ENCODE measurements around the gene GOLT1A. TPM values are rescaled to one million over a fixed set of nuclear protein-coding genes. Genes with fewer than 3 reads are reported as not detected.
"Not testable (repeated sequence)": the region's sequence is repeated elsewhere in the genome, so short reads cannot be mapped to it uniquely, and the experiment has no call there.

Gene GOLT1A
- polyA plus RNA-seq, 1 donor from 2014 or later, result not detected

DNA sequence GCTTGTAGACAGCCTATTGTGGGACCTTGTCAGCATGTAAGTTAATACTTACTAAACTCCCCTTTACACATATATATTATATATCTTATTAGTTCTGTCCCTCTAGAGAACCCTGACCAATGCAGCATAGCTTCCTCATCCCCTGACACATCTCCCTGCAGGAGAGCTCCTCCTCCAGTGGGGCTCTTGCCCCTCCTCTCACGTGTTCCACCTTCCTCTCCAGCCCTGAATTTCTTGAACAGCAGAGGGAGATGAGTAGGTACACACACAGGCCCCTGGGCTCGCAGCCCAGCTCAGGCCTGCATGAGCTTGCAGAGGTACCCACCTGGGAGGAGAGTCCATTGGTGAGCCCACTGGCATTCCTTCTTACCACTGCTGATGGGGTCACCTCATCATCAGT is 27.3 kb upstream of the GOLT1A start:
- Histone ChIP-seq H3K79me2 (replicated peaks; ENCODE audit: insufficient read depth, low read length) (no peaks in the 10 kb centered on the region), H3K27ac (ENCODE audit: low read length) (no peak overlapping the region), H3K9ac (ENCODE audit: low read length) (no peak overlapping the region), H4K20me1 (ENCODE audit: insufficient read depth) (no peaks in the 10 kb centered on the region), H2AFZ (ENCODE audit: low read depth, low read length) (no peak overlapping the region), H3K9me2 (ENCODE audit: insufficient read depth, low read length) (no peaks in the 10 kb centered on the region), H3K4me3 (ENCODE audit: low read length) (no peak overlapping the region), H3K36me3 (ENCODE audit: insufficient read depth, low read length) (peaks cover 7% of the 10 kb centered on the region), H3K27me3 (ENCODE audit: insufficient read depth, low read depth, low read length) (no peaks in the 10 kb centered on the region), H3K9me3 (ENCODE audit: low read length) (no peaks in the 10 kb centered on the region), H3F3A (ENCODE audit: insufficient read depth, low read length, poor library complexity, severe bottlenecking) (no peaks in the 10 kb centered on the region), H3K4me2 (ENCODE audit: low read length) (no peak overlapping the region)
- TF ChIP-seq SMC3 (conservative IDR thresholded peaks at IDR 0.05; ENCODE audit: poor library complexity) (no peak), RAD21 (conservative IDR thresholded peaks at IDR 0.05) (no peak), POLR2AphosphoS5 (IDR thresholded peaks at IDR 0.05) (no peak), MXI1 (conservative IDR thresholded peaks at IDR 0.05; ENCODE audit: poor library complexity, severe bottlenecking) (no peak), EZH2 (IDR thresholded peaks at IDR 0.05; ENCODE audit: borderline replicate concordance, insufficient read depth, low read length, poor library complexity, severe bottlenecking) (no peak), TAF1 (IDR thresholded peaks at IDR 0.05; ENCODE audit: low read depth) (no peak), EP300 (conservative IDR thresholded peaks at IDR 0.05; ENCODE audit: poor library complexity, severe bottlenecking) (no peak)
- TF ChIP-seq, protein P1, sequence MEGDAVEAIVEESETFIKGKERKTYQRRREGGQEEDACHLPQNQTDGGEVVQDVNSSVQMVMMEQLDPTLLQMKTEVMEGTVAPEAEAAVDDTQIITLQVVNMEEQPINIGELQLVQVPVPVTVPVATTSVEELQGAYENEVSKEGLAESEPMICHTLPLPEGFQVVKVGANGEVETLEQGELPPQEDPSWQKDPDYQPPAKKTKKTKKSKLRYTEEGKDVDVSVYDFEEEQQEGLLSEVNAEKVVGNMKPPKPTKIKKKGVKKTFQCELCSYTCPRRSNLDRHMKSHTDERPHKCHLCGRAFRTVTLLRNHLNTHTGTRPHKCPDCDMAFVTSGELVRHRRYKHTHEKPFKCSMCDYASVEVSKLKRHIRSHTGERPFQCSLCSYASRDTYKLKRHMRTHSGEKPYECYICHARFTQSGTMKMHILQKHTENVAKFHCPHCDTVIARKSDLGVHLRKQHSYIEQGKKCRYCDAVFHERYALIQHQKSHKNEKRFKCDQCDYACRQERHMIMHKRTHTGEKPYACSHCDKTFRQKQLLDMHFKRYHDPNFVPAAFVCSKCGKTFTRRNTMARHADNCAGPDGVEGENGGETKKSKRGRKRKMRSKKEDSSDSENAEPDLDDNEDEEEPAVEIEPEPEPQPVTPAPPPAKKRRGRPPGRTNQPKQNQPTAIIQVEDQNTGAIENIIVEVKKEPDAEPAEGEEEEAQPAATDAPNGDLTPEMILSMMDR (IDR thresholded peaks at IDR 0.05; ENCODE audit: poor library complexity, severe bottlenecking), result no peak
- TF ChIP-seq, protein P2, sequence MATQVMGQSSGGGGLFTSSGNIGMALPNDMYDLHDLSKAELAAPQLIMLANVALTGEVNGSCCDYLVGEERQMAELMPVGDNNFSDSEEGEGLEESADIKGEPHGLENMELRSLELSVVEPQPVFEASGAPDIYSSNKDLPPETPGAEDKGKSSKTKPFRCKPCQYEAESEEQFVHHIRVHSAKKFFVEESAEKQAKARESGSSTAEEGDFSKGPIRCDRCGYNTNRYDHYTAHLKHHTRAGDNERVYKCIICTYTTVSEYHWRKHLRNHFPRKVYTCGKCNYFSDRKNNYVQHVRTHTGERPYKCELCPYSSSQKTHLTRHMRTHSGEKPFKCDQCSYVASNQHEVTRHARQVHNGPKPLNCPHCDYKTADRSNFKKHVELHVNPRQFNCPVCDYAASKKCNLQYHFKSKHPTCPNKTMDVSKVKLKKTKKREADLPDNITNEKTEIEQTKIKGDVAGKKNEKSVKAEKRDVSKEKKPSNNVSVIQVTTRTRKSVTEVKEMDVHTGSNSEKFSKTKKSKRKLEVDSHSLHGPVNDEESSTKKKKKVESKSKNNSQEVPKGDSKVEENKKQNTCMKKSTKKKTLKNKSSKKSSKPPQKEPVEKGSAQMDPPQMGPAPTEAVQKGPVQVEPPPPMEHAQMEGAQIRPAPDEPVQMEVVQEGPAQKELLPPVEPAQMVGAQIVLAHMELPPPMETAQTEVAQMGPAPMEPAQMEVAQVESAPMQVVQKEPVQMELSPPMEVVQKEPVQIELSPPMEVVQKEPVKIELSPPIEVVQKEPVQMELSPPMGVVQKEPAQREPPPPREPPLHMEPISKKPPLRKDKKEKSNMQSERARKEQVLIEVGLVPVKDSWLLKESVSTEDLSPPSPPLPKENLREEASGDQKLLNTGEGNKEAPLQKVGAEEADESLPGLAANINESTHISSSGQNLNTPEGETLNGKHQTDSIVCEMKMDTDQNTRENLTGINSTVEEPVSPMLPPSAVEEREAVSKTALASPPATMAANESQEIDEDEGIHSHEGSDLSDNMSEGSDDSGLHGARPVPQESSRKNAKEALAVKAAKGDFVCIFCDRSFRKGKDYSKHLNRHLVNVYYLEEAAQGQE (IDR thresholded peaks at IDR 0.05; ENCODE audit: borderline replicate concordance), result no peak

DNA sequence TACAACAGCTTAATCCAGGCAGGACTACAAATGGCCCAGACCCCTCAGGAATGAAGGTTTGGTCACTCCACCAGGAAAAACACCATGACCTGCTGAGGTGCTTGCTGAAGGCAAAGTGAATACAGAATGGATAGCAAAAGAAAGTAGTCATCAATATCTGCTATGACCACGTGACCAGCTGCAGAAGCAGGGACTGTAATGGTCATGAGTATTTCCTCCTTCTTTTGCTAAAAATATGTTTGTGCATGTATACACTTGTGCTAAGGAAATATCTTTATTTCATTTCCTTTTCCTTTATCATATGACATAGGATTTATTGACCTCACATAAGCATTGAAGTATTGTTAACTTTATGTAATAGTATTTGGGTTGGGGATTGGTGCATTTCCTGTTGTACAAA is 26.4 kb upstream of the GOLT1A start:
- Histone ChIP-seq H3K27me3 (ENCODE audit: insufficient read depth, low read depth, low read length) (no peaks in the 10 kb centered on the region), H3K9me2 (ENCODE audit: insufficient read depth, low read length) (no peaks in the 10 kb centered on the region), H2AFZ (ENCODE audit: low read depth, low read length) (no peak overlapping the region), H3K9me3 (ENCODE audit: low read length) (no peaks in the 10 kb centered on the region), H4K20me1 (ENCODE audit: insufficient read depth) (no peaks in the 10 kb centered on the region), H3K9ac (ENCODE audit: low read length) (no peak overlapping the region), H3K4me3 (ENCODE audit: low read length) (no peak overlapping the region), H3K36me3 (ENCODE audit: insufficient read depth, low read length) (peaks cover 11% of the 10 kb centered on the region), H3F3A (ENCODE audit: insufficient read depth, low read length, poor library complexity, severe bottlenecking) (no peaks in the 10 kb centered on the region), H3K79me2 (replicated peaks; ENCODE audit: insufficient read depth, low read length) (no peaks in the 10 kb centered on the region), H3K4me2 (ENCODE audit: low read length) (no peak overlapping the region), H3K27ac (ENCODE audit: low read length) (no peak overlapping the region)
- no peak for TF ChIP-seq SMC3 (conservative IDR thresholded peaks at IDR 0.05; ENCODE audit: poor library complexity)
- no peak for TF ChIP-seq EP300 (conservative IDR thresholded peaks at IDR 0.05; ENCODE audit: poor library complexity, severe bottlenecking)
- no peak for TF ChIP-seq EZH2 (IDR thresholded peaks at IDR 0.05; ENCODE audit: borderline replicate concordance, insufficient read depth, low read length, poor library complexity, severe bottlenecking)
- TF ChIP-seq, protein P2 (IDR thresholded peaks at IDR 0.05; ENCODE audit: borderline replicate concordance), result no peak
- TF ChIP-seq RAD21 (conservative IDR thresholded peaks at IDR 0.05), result no peak
- TF ChIP-seq POLR2AphosphoS5 (IDR thresholded peaks at IDR 0.05), result no peak
- TF ChIP-seq, protein P1 (IDR thresholded peaks at IDR 0.05; ENCODE audit: poor library complexity, severe bottlenecking), result no peak
- TF ChIP-seq TAF1 (IDR thresholded peaks at IDR 0.05; ENCODE audit: low read depth), result no peak

DNA sequence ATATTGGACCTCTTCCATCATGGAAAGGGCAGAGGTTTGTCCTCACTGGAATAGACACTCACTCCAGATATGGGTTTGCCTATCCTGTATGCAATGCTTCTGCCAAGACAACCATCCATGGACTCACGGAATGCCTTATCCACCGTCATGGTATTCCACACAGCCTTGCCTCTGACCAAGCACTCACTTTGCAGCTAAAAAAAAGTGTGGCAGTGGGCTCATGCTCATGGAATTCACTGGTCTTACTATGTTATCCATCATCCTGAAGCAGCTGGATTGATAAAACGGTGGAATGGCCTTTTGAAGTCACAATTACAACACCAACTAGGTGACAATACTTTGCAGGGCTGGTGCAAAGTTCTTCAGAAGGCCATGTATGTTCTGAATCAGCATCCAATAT is 25.6 kb upstream of the GOLT1A start:
- H3K79me2 ChIP-seq (replicated peaks; ENCODE audit: insufficient read depth, low read length); H3K4me2 ChIP-seq (ENCODE audit: low read length); H3F3A ChIP-seq (ENCODE audit: insufficient read depth, low read length, poor library complexity, severe bottlenecking); H3K27me3 ChIP-seq (ENCODE audit: insufficient read depth, low read depth, low read length); H2AFZ ChIP-seq (ENCODE audit: low read depth, low read length); H3K27ac ChIP-seq (ENCODE audit: low read length); H3K4me3 ChIP-seq (ENCODE audit: low read length); H3K9me2 ChIP-seq (ENCODE audit: insufficient read depth, low read length); H4K20me1 ChIP-seq (ENCODE audit: insufficient read depth); H3K9me3 ChIP-seq (ENCODE audit: low read length); H3K9ac ChIP-seq (ENCODE audit: low read length): not testable (repeated sequence)
- peaks cover 12% of the 10 kb centered on the region for H3K36me3 ChIP-seq (ENCODE audit: insufficient read depth, low read length)

Measured in neural cell (in vitro differentiated cells).